MM.1S (cell line): ENCODE measurements around the gene UBAP2L.

Source experiments
- DNase-seq: peaks from one replicate; pipeline ENCODE4 v3.0.0-alpha.2; 2015
- H2AFZ ChIP-seq: fragments of 300-600 bp; sonication (generic); 2 replicates; pipeline ENCODE4 v1.6.0; 2016; ENCODE audit warnings: antibody characterized with exemption, low read length
- H3F3A ChIP-seq: fragments of 300-600 bp; sonication (generic); 2 replicates; pipeline ENCODE4 v1.6.1; 2016; ENCODE audit warnings: mild to moderate bottlenecking, antibody characterized with exemption, low read length, moderate library complexity, mixed read lengths; ENCODE audit not compliant: insufficient read depth
- H3K27ac ChIP-seq: fragments of 300-600 bp; sonication (generic); 2 replicates; pipeline ENCODE4 v1.5.1; 2016; ENCODE audit warnings: mild to moderate bottlenecking, low read length
- H3K27me3 ChIP-seq: fragments of 300-600 bp; sonication (generic); replicated peaks from 2 replicates; pipeline ENCODE4 v1.6.0; 2016; ENCODE audit warnings: low read length; ENCODE audit not compliant: insufficient read depth
- H3K36me3 ChIP-seq: fragments of 300-600 bp; sonication (generic); replicated peaks from 2 replicates; pipeline ENCODE4 v1.6.1; 2016; ENCODE audit warnings: mild to moderate bottlenecking, low read length, mixed read lengths; ENCODE audit not compliant: insufficient read depth
- H3K4me1 ChIP-seq: fragments of 300-600 bp; sonication (generic); 2 replicates; pipeline ENCODE4 v1.6.1; 2016; ENCODE audit warnings: low read length, mixed read lengths
- H3K4me2 ChIP-seq: fragments of 300-600 bp; sonication (generic); 2 replicates; pipeline ENCODE4 v1.6.0; 2016; ENCODE audit warnings: low read depth, low read length
- H3K4me3 ChIP-seq: fragments of 300-600 bp; sonication (generic); 2 replicates; pipeline ENCODE4 v1.5.1; 2016; ENCODE audit warnings: low read length, mixed read lengths
- H3K79me2 ChIP-seq: fragments of 300-600 bp; sonication (generic); 2 replicates; pipeline ENCODE4 v1.6.1; 2016; ENCODE audit warnings: mixed run types, low read length, mixed read lengths
- H3K9ac ChIP-seq: fragments of 300-600 bp; sonication (generic); 2 replicates; pipeline ENCODE4 v1.6.1; 2016; ENCODE audit warnings: low read length, mixed read lengths
- H3K9me2 ChIP-seq: fragments of 300-600 bp; sonication (generic); replicated peaks from 2 replicates; pipeline ENCODE4 v1.6.1; 2016; ENCODE audit warnings: mild to moderate bottlenecking, low read length, mixed read lengths; ENCODE audit not compliant: insufficient read depth
- H3K9me3 ChIP-seq: fragments of 300-600 bp; sonication (generic); replicated peaks from 2 replicates; pipeline ENCODE4 v1.6.1; 2016; ENCODE audit warnings: mild to moderate bottlenecking, low read length, mixed read lengths; ENCODE audit not compliant: insufficient read depth
- H4K20me1 ChIP-seq: fragments of 300-600 bp; sonication (generic); 2 replicates; pipeline ENCODE4 v1.6.1; 2016; ENCODE audit warnings: mild to moderate bottlenecking, low read length, moderate library complexity, mixed read lengths; ENCODE audit not compliant: insufficient read depth
- CTCF ChIP-seq: fragments of 300-600 bp; sonication (generic); IDR thresholded peaks from 2 replicates; pipeline ENCODE4 v1.5.1; 2016; ENCODE audit warnings: antibody characterized with exemption, low read length, mixed read lengths
- EZH2 ChIP-seq: fragments of 300-600 bp; sonication (generic); optimal IDR thresholded peaks from 2 replicates; pipeline ENCODE3; 2017; ENCODE audit warnings: low read depth, mild to moderate bottlenecking, antibody characterized with exemption, low read length, mixed read lengths
- EZH2phosphoT487 ChIP-seq: fragments of 300-600 bp; sonication (generic); IDR thresholded peaks from 2 replicates; pipeline ENCODE4 v1.6.1; 2018; ENCODE audit warnings: antibody characterized with exemption, low read length

Gene UBAP2L

GRCh38 chr1:154270833-154271232, 50.1 kb downstream of the UBAP2L start:
- no peak for TF ChIP-seq CTCF
- TF ChIP-seq EZH2phosphoT487, result no peak
- Histone ChIP-seq H3K36me3 (0 out of 2 replicates have a peak, but pooled peaks cover 7% of the 10 kb centered on the region), H3K27ac (peak overlapping the region; percentile 82), H3K9me2 (no peaks in the 10 kb centered on the region), H3F3A (peaks cover 26% of the 10 kb centered on the region), H3K4me1 (peaks cover 26% of the 10 kb centered on the region), H3K4me3 (no peak overlapping the region), H3K79me2 (peaks cover 19% of the 10 kb centered on the region), H3K9me3 (no peaks in the 10 kb centered on the region), H3K9ac (peak overlapping the region; percentile 0; the same call in 1 of the 2 replicates), H3K27me3 (no peaks in the 10 kb centered on the region), H4K20me1 (no peaks in the 10 kb centered on the region), H2AFZ (no peak overlapping the region), H3K4me2 (no peak overlapping the region)
- peak; percentile 23 for DNase-seq

- Histone ChIP-seq H3K4me2 (peak within 1 kb of the TSS; percentile 86), H3K27ac (peak within 1 kb of the TSS; percentile 82), H3K79me2 (peaks cover 19% of the 10 kb centered on the region), H3K27me3 (no peaks in the 10 kb centered on the region), H3K9me3 (no peaks in the 10 kb centered on the region), H3F3A (peaks cover 26% of the 10 kb centered on the region), H3K9me2 (no peaks in the 10 kb centered on the region), H3K4me3 (peak within 1 kb of the TSS; percentile 96), H3K9ac (peak within 1 kb of the TSS; percentile 96), H3K36me3 (0 out of 2 replicates have a peak, but pooled peaks cover 7% of the 10 kb centered on the region), H3K4me1 (peaks cover 26% of the 10 kb centered on the region), H4K20me1 (no peaks in the 10 kb centered on the region), H2AFZ (peak within 1 kb of the TSS; percentile 81)
- TF ChIP-seq CTCF, result peak; percentile 98
- TF ChIP-seq EZH2phosphoT487, result no peak
- TF ChIP-seq EZH2, result no peak
- peak; percentile 100 for DNase-seq
Observed at GRCh38 chr1:154272217-154272998, 51.7 kb downstream of the UBAP2L start, which contains the start of gene HAX1. Gene HAX1, plus strand, starts transcription at chr1:154272629. Its CDS starts 95 bp downstream, at chr1:154272724.

DNA sequence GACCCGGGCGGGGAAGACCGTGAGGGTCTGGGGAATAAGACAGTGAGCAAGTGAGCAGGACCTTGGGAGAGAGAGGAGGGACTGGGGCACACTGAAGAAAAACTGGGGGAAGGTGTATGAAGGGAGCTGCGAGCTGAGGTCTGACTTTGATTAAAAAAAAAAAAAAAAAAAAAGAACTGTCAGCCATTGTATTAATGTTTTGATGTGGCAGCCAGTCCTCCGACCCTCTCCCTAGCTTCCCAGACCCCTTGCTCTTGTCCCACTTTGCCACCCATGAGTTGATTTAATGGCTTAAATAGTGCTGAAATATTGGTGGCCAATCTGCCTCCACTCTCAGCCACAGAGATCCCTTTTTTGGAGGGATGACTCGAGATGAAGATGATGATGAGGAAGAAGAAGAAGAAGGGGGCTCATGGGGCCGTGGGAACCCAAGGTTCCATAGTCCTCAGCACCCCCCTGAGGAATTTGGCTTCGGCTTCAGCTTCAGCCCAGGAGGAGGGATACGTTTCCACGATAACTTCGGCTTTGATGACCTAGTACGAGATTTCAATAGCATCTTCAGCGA, 52.3 kb downstream of the UBAP2L start:
- Histone ChIP-seq H3K36me3 (0 out of 2 replicates have a peak, but pooled peaks cover 7% of the 10 kb centered on the region), H3K79me2 (peaks cover 19% of the 10 kb centered on the region), H3F3A (peaks cover 26% of the 10 kb centered on the region), H3K9me3 (no peaks in the 10 kb centered on the region), H3K4me1 (peaks cover 26% of the 10 kb centered on the region), H2AFZ (peak overlapping the region; percentile 81), H4K20me1 (no peaks in the 10 kb centered on the region), H3K9me2 (no peaks in the 10 kb centered on the region), H3K9ac (peak overlapping the region; percentile 96), H3K27ac (peak overlapping the region; percentile 82), H3K4me2 (peak overlapping the region; percentile 86), H3K27me3 (no peaks in the 10 kb centered on the region), H3K4me3 (peak overlapping the region; percentile 96)
- no peak for DNase-seq
- TF ChIP-seq CTCF, result no peak
- no peak for TF ChIP-seq EZH2
- TF ChIP-seq EZH2phosphoT487, result no peak
